A549 (cell line): Measurements from ENCODE around the gene DTX1. TPM values are rescaled to one million over a fixed set of nuclear protein-coding genes. Genes with fewer than 3 reads are reported as not detected.

Source experiments
- ATAC-seq, 2 experiments: fragments of 200-7000 bp in 1 of 2; fragments of >200 bp in 1 of 2; cut with Nextera tagmentation in 1 of 2; cut with Tn5 transposase in 1 of 2; 3 replicates each; pipeline versions ENCODE4 v1.8.0 to v1.9.1; 2018 to 2020; ENCODE audit warnings: mild to moderate bottlenecking in 1 of 2, moderate library complexity in 1 of 2
- CTCF ChIA-PET: fragments of 300-600 bp; sonication (Branson Sonifier 250); formaldehyde crosslinking; extraction: SDS; loops from one replicate; lab custom pipeline; 2021; ENCODE audit warnings: antibody characterized with exemption, inconsistent platforms; lab: Yijun Ruan, JAX
- POLR2A ChIA-PET: fragments of 350-600 bp; formaldehyde crosslinking; extraction: SDS; loops from one replicate; lab custom pipeline; 2021; ENCODE audit warnings: antibody characterized with exemption, inconsistent platforms; lab: Yijun Ruan, JAX
- DNase-seq, 2 experiments: peaks; one replicate each; pipeline versions ENCODE4 v3.0.0 to v3.0.0-alpha.2; 2011 to 2016; ENCODE audit warnings: low read depth in 1 of 2, low spot score in 1 of 2
- FAIRE-seq: peaks from 2 replicates; lab custom pipeline; 2011; peaks lifted over from hg19 to GRCh38; lab: Jason Lieb, UNC
- H3K27ac ChIP-seq, 2 experiments: fragments of >200 bp; sonication (Bioruptor Twin); formaldehyde crosslinking; 3 replicates each; pipeline ENCODE4 v1.5.1; 2016 to 2017
- H3K4me1 ChIP-seq: fragments of >200 bp; sonication (Bioruptor Twin); formaldehyde crosslinking; 3 replicates; pipeline ENCODE4 v1.6.1; 2016
- H3K4me2 ChIP-seq: fragments of >200 bp; sonication (Bioruptor Twin); formaldehyde crosslinking; 3 replicates; pipeline ENCODE4 v1.6.1; 2016
- H3K4me3 ChIP-seq: fragments of >200 bp; sonication (Bioruptor Twin); formaldehyde crosslinking; 3 replicates; pipeline ENCODE4 v1.5.1; 2016
- H3K9me3 ChIP-seq: fragments of >200 bp; sonication (Bioruptor Twin); formaldehyde crosslinking; 3 replicates; pipeline ENCODE4 v1.6.1; 2016
- CBX8 ChIP-seq: fragments of 200-600 bp; sonication (generic); IDR thresholded peaks from 2 replicates; pipeline ENCODE4 v1.6.1; 2016
- EHMT2 ChIP-seq: fragments of 200-600 bp; sonication (generic); IDR thresholded peaks from 2 replicates; pipeline ENCODE4 v1.6.1; 2016; ENCODE audit warnings: antibody characterized with exemption, low read depth, mild to moderate bottlenecking, moderate library complexity
- EP300 ChIP-seq, 2 experiments: fragments of >200 bp; sonication (Bioruptor Twin); formaldehyde crosslinking; IDR thresholded peaks; 2 replicates in 1 of 2; 3 replicates in 1 of 2; pipeline ENCODE4 v1.6.1; 2016 to 2017
- FOSL2 ChIP-seq, 2 experiments: fragments of 450-650 bp in 1 of 2; fragments of >200 bp in 1 of 2; sonication (Bioruptor Twin) in 1 of 2; formaldehyde crosslinking; IDR thresholded peaks; 2 replicates each; pipeline versions ENCODE4 v1.5.0 to v1.6.1; 2016 to 2020; ENCODE audit warnings: mild to moderate bottlenecking in 1 of 2, moderate library complexity in 1 of 2
- HEYL ChIP-seq: fragments of 250-450 bp; sonication (Bioruptor Pico); IDR thresholded peaks from 2 replicates; pipeline ENCODE4 v1.8.0; 2021; ENCODE audit warnings: mild to moderate bottlenecking, moderate library complexity
- HOXA7 ChIP-seq: fragments of 250-450 bp; sonication (Bioruptor Pico); IDR thresholded peaks from 2 replicates; pipeline ENCODE4 v1.5.0; 2020; ENCODE audit warnings: mild to moderate bottlenecking, moderate library complexity
- HOXB13 ChIP-seq: fragments of 250-450 bp; sonication (Bioruptor Pico); IDR thresholded peaks from 2 replicates; pipeline ENCODE4 v1.5.0; 2020; ENCODE audit warnings: low read depth, mild to moderate bottlenecking, moderate library complexity
- HOXB5 ChIP-seq: fragments of 250-450 bp; sonication (Bioruptor Pico); IDR thresholded peaks from 2 replicates; pipeline ENCODE4 v1.5.0; 2020; ENCODE audit warnings: mild to moderate bottlenecking, moderate library complexity
- JUN ChIP-seq, 2 experiments: fragments of >200 bp; sonication (Bioruptor Twin); formaldehyde crosslinking; IDR thresholded peaks; 2 replicates in 1 of 2; 3 replicates in 1 of 2; pipeline ENCODE4 v1.6.1; 2016 to 2017
- KDM1A ChIP-seq: fragments of 200-600 bp; sonication (generic); IDR thresholded peaks from 2 replicates; pipeline ENCODE4 v1.6.1; 2016; ENCODE audit warnings: low read depth, mild to moderate bottlenecking
- MAZ ChIP-seq: fragments of 150-350 bp; IDR thresholded peaks from 2 replicates; pipeline ENCODE4 v1.6.1; 2014; ENCODE audit warnings: antibody characterized with exemption, low read depth, low read length, borderline replicate concordance
- MYC ChIP-seq: IDR thresholded peaks from 2 replicates; pipeline ENCODE4 v1.6.1; 2012; ENCODE audit warnings: mild to moderate bottlenecking, inconsistent platforms, low read length, improper control_type of control experiment, borderline replicate concordance
- NR3C1 ChIP-seq: fragments of >200 bp; sonication (Bioruptor Twin); formaldehyde crosslinking; IDR thresholded peaks from 3 replicates; pipeline ENCODE4 v1.6.1; 2017
- RAD21 ChIP-seq, 2 experiments: fragments of >200 bp in 1 of 2; sonication (Bioruptor Twin) in 1 of 2; formaldehyde crosslinking in 1 of 2; IDR thresholded peaks in 1 of 2; conservative IDR thresholded peaks in 1 of 2; 2 replicates in 1 of 2; 3 replicates in 1 of 2; pipeline ENCODE4 v1.6.1; 2012 to 2018; ENCODE audit warnings: inconsistent platforms in 1 of 2
- RNF2 ChIP-seq: fragments of 200-600 bp; sonication (generic); IDR thresholded peaks from 2 replicates; pipeline ENCODE4 v1.6.1; 2016; ENCODE audit warnings: low read depth, mild to moderate bottlenecking, antibody characterized with exemption, moderate library complexity, borderline replicate concordance
- SREBF2 ChIP-seq: fragments of 450-650 bp; IDR thresholded peaks from 2 replicates; pipeline ENCODE4 v1.6.1; 2014; ENCODE audit warnings: mild to moderate bottlenecking, moderate library complexity
- ZC3H11A ChIP-seq: fragments of 450-650 bp; IDR thresholded peaks from 2 replicates; pipeline ENCODE4 v1.6.1; 2014; ENCODE audit warnings: antibody characterized with exemption, mild to moderate bottlenecking
- ZNF302 ChIP-seq: fragments of 250-450 bp; sonication (Bioruptor Pico); IDR thresholded peaks from 2 replicates; pipeline ENCODE4 v1.9.0; 2021; ENCODE audit warnings: inconsistent platforms, mild to moderate bottlenecking, moderate library complexity
- WGBS: methylation state at CpG from one replicate; pipeline ENCODE4 v1.1.6; 2017; ENCODE audit errors: missing lambda C conversion rate; 5-methylcytosine and 5-hydroxymethylcytosine counted together
- polyA plus RNA-seq, 4 experiments: library from polyadenylated mRNA; depleted of rRNA in 3 of 4; stranded (reverse); fragments of >200 nt; fragmentation: RNase III in 1 of 4; extraction: RNeasy Plus Mini Kit Qiagen cat#74134 plus additional on column Dnase treatment in 1 of 4; gene quantifications; 2 replicates in 3 of 4; 3 replicates in 1 of 4; pipeline ENCODE4 v1.2.3, GENCODE V29; 2011 to 2017
- TF ChIP-seq, protein P1 (sequence below): fragments of 150-350 bp; IDR thresholded peaks from 2 replicates; pipeline ENCODE4 v1.6.1; 2014; ENCODE audit warnings: low read depth, mild to moderate bottlenecking, low read length
- TF ChIP-seq, protein P2 (sequence below): fragments of 200-600 bp; sonication (generic); IDR thresholded peaks from 2 replicates; pipeline ENCODE4 v1.6.1; 2016; ENCODE audit warnings: antibody characterized with exemption, mild to moderate bottlenecking, moderate library complexity

Gene DTX1
- polyA plus RNA-seq, 2 of the 4 experiments (the other 2 are of a cell fraction) = 0.28 to 0.37 TPM

DNA sequence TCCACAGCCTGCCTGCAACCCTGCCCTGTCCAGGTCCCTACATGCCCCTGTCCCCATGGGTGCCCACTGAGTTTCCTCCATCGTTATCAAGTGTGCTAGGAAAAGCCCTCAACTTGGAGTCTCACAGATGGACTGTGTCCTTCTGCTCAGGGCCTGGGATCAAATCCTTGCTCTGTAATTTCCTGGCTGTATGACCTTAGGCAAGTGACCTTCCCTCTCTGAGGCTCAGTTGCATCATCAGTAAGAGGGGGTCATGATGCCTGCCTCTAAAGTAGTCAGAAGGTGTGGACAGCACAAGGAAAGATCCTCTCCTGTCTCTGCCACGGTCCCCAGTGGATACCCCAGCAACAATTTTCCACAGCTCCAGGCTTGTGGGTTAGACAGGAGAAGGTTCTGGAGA lies 56.9 kb downstream of the DTX1 start:
- H3K4me1 ChIP-seq = no peaks in the 10 kb centered on the region
- WGBS = 63% methylated on average over 2 of the region's 2 CpGs
- no peak for DNase-seq
- H3K4me3 ChIP-seq = no peak overlapping the region
- no peaks in the 10 kb centered on the region for H3K9me3 ChIP-seq
- H3K4me2 ChIP-seq = no peak overlapping the region
- TF ChIP-seq RNF2 (no peak), RAD21 (conservative IDR thresholded peaks at IDR 0.05 in 1 of 2, IDR thresholded peaks at IDR 0.05 in 1 of 2) (no peak), ZNF302 (CRISPR knock-in tag) (no peak), FOSL2 (IDR thresholded peaks at IDR 0.05) (no peak), FOSL2 (CRISPR knock-in tag; IDR thresholded peaks at IDR 0.05) (no peak), HOXB13 (no peak), EP300 (IDR thresholded peaks at IDR 0.05) (no peak), CBX8 (no peak), KDM1A (no peak), MYC (no peak), MAZ (no peak), HEYL (no peak)
- TF ChIP-seq, all 56 proteins: peak for 0
- ATAC-seq (no peak), FAIRE-seq (no peak)
- ChIA-PET CTCF (interaction anchor here (0.8 to 2.6 kb wide), 2 partner anchors 65 to 144 kb away, joined by 3 to 12 read pairs; no protein-coding TSS in a partner anchor), POLR2A (no interaction called here)
- H3K27ac ChIP-seq = no peak overlapping the region

DNA sequence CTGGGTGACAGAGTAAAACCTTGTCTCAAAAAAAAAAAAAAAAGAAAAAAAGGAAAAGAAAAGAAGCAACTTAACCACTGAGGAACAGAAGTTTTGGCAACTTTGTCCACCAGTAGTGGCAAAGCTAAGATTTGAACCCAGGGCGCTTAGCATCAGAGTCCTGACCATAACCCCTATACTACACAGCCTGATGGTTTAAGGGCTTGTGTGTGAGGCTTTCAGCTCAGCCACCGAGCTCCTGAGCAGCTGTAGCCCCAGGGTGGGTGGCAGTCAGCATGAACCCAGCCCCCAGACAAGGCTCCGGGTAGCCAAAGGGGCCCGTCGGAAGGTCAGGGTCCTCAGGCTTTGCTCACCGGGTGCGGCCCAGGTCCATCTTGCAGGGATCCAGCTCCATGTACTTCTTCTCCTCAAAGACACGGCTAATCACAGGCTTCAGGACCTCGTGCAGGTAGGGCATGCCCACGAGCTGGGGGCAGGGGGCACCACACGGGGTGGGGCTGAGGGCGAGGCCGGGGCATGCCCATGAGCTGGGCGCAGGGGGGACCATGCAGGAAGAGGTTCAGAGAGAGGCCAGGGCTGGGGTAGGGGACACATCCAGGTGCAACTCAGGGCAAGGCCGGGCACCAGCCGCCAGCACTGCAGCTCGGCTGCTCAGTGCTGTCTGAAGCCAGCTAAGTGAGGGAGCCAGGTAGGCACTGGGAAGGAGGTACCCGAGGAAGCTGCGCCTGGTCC lies 58.1 kb downstream of the DTX1 start:
- TF ChIP-seq, protein P1, sequence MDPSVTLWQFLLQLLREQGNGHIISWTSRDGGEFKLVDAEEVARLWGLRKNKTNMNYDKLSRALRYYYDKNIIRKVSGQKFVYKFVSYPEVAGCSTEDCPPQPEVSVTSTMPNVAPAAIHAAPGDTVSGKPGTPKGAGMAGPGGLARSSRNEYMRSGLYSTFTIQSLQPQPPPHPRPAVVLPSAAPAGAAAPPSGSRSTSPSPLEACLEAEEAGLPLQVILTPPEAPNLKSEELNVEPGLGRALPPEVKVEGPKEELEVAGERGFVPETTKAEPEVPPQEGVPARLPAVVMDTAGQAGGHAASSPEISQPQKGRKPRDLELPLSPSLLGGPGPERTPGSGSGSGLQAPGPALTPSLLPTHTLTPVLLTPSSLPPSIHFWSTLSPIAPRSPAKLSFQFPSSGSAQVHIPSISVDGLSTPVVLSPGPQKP = no peak
- TF ChIP-seq NR3C1 (no peak), MYC (no peak), JUN (IDR thresholded peaks at IDR 0.05) (no peak), HOXB5 (CRISPR knock-in tag) (no peak), ZC3H11A (no peak), SREBF2 (peak; percentile 37; the same call in 1 of the 2 replicates)
- CTCF ChIA-PET = interaction anchor here (0.8 to 2.6 kb wide), 7 partner anchors 15 to 66 kb away, joined by 3 to 12 read pairs (median 4); no protein-coding TSS in a partner anchor

DNA sequence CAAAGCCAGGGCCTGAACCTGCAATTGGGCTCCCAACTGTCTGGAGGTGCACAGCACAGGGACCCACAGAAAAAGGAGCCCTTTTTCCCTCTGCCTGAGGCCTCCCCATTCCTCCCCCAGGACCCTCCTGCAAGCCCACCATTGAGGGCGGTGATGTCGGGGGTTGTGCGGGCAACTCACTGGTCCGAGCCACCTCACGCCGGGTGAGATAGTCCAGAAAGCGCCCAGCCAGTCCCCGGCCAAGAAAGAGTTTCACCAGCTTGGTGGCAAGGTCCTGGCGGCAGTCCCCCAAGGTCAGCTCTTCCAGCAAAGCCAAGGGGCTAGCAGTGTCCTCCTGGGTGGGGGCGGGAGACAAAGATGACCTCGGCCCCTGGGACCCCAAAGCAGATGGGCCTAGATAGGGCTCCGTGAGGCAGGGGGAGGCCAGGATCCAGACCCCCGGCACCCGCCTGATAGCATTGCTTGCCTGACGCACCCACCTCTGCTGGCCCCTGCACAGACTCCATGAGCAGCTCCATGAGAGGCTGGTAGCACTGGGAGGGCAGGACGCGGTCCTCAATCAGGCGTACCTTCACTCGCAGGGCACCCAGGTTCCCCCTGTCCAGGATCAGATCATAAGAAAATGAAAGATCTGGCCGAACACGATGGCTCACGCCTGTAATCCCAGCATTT lies 59.1 kb downstream of the DTX1 start:
- 84% methylated on average over 18 of the region's 22 CpGs for WGBS
- CTCF ChIA-PET = interaction anchor here (1.4 to 2.6 kb wide), 2 partner anchors 16 to 67 kb away, joined by 6 to 12 read pairs; no protein-coding TSS in a partner anchor
- ATAC-seq (no peak), DNase-seq (no peak), FAIRE-seq (no peak)
- no peak overlapping the region for H3K4me3 ChIP-seq
- H3K27ac ChIP-seq = no peak overlapping the region
- H3K9me3 ChIP-seq = no peaks in the 10 kb centered on the region
- POLR2A ChIA-PET = no interaction called here
- TF ChIP-seq EHMT2 = no peak
- TF ChIP-seq JUN (IDR thresholded peaks at IDR 0.05) = no peak
- TF ChIP-seq, protein P2, sequence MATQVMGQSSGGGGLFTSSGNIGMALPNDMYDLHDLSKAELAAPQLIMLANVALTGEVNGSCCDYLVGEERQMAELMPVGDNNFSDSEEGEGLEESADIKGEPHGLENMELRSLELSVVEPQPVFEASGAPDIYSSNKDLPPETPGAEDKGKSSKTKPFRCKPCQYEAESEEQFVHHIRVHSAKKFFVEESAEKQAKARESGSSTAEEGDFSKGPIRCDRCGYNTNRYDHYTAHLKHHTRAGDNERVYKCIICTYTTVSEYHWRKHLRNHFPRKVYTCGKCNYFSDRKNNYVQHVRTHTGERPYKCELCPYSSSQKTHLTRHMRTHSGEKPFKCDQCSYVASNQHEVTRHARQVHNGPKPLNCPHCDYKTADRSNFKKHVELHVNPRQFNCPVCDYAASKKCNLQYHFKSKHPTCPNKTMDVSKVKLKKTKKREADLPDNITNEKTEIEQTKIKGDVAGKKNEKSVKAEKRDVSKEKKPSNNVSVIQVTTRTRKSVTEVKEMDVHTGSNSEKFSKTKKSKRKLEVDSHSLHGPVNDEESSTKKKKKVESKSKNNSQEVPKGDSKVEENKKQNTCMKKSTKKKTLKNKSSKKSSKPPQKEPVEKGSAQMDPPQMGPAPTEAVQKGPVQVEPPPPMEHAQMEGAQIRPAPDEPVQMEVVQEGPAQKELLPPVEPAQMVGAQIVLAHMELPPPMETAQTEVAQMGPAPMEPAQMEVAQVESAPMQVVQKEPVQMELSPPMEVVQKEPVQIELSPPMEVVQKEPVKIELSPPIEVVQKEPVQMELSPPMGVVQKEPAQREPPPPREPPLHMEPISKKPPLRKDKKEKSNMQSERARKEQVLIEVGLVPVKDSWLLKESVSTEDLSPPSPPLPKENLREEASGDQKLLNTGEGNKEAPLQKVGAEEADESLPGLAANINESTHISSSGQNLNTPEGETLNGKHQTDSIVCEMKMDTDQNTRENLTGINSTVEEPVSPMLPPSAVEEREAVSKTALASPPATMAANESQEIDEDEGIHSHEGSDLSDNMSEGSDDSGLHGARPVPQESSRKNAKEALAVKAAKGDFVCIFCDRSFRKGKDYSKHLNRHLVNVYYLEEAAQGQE = no peak
- TF ChIP-seq HOXA7 = no peak
- TF ChIP-seq HOXB13 = no peak
- no peak for TF ChIP-seq HOXB5 (CRISPR knock-in tag)
- TF ChIP-seq SREBF2 = no peak
- no peak for TF ChIP-seq FOSL2 (IDR thresholded peaks at IDR 0.05)
- no peak for TF ChIP-seq FOSL2 (CRISPR knock-in tag; IDR thresholded peaks at IDR 0.05)
- no peaks in the 10 kb centered on the region for H3K4me1 ChIP-seq
- H3K4me2 ChIP-seq = no peak overlapping the region

More for the DNA sequence above, 58.1 kb downstream of the DTX1 start:
- Histone ChIP-seq H3K27ac (no peak overlapping the region), H3K4me2 (no peak overlapping the region), H3K4me1 (no peaks in the 10 kb centered on the region), H3K4me3 (no peak overlapping the region), H3K9me3 (no peaks in the 10 kb centered on the region)
- POLR2A ChIA-PET = no interaction called here
- DNase-seq = no peak
- WGBS = 68% methylated on average over 7 of the region's 19 CpGs
- no peak for FAIRE-seq
- peak in 1 of 2 experiments; percentile 60; a peak in 3 of 6 replicates for ATAC-seq
